ENCODE results near the gene CELF2.
A peak's percentile ranks its signal among the peaks of the same experiment; 100 is the strongest.

Gene CELF2

DNA sequence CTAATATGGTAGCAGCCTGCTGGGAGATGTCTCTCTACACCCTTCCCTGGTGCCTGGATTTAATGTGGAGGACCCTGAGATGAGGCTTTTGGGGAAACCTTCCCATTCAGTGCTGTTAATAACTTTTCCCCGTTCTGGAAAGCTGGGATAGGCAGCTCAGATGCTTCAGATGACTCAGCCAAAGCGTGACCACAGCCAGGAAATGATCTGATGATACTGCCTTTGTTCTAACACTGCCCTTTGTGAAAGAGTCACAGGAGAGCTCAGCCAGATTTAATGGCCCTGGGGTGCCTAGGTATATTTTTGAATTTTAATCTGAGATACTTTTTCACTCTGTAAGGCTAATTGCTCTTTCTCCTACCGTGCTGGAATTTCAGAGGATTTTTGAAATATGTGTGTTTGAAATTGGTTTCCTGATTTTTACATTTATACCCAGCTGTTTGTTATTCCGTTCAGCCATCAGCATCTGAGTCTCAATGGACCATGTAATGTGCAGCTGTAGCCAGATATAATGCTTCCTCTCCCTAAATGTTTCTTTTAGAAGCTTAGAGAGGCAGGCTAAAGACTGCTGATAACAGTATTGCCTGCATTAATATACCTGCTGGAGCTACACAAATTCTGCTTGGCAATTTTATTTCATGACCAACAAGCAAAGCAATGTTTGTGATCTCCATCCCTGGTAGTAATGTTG, 17.8 kb downstream of the CELF2 start:
- no peak overlapping the region for H4K91ac ChIP-seq (ENCODE audit: low read depth, low read length)
- no peak overlapping the region for H4K8ac ChIP-seq (ENCODE audit: low read depth, low read length)
- no peaks in the 10 kb centered on the region for H3K36me3 ChIP-seq (ENCODE audit: control insufficient read depth in 1 of 2, insufficient read depth in 2 of 2, low read length in 2 of 2)
- H3K27me3 ChIP-seq (ENCODE audit: insufficient read depth, low read length), result no peaks in the 10 kb centered on the region
- H3K79me2 ChIP-seq (ENCODE audit: control insufficient read depth, insufficient read depth, low read length, poor library complexity), result no peaks in the 10 kb centered on the region
- no peaks in the 10 kb centered on the region for H3K4me1 ChIP-seq (ENCODE audit: control insufficient read depth in 1 of 2, insufficient read depth in 2 of 2, low read length in 2 of 2)
- H3K9ac ChIP-seq (ENCODE audit: low read length), result no peak overlapping the region
- no peak overlapping the region for H2AFZ ChIP-seq (ENCODE audit: insufficient read depth, low read length, poor library complexity)
- H2BK120ac ChIP-seq (ENCODE audit: insufficient read depth, low read length, poor library complexity), result no peak overlapping the region
- H2BK12ac ChIP-seq (ENCODE audit: low read length), result no peak overlapping the region
- H3K79me1 ChIP-seq (ENCODE audit: low read length), result no peaks in the 10 kb centered on the region
- H3K4ac ChIP-seq (ENCODE audit: low read depth, low read length), result no peak overlapping the region
- no peak overlapping the region for H3K23ac ChIP-seq (ENCODE audit: low read length)
- no peak overlapping the region for H2AK5ac ChIP-seq (ENCODE audit: low read length)
- no peak overlapping the region for H3K18ac ChIP-seq (ENCODE audit: low read length)
- H3K27ac ChIP-seq (ENCODE audit: low read depth, low read length), result no peak overlapping the region
- no peak overlapping the region for H3K4me3 ChIP-seq (ENCODE audit: low read depth, low read length)
- no peaks in the 10 kb centered on the region for H3K9me3 ChIP-seq (ENCODE audit: insufficient read depth, low read depth, low read length)
- no peak for DNase-seq
- no peak overlapping the region for H2BK5ac ChIP-seq (ENCODE audit: low read depth, low read length, poor library complexity)
- H4K12ac ChIP-seq (ENCODE audit: low read depth, low read length), result no peak overlapping the region
- H3K14ac ChIP-seq (ENCODE audit: low read length), result no peak overlapping the region
- WGBS (ENCODE audit: extremely low coverage, insufficient coverage, insufficient read length), result no CpG with 5 or more reads among the region's 4 CpGs
- no peak overlapping the region for H3K4me2 ChIP-seq (ENCODE audit: low read length)

DNA sequence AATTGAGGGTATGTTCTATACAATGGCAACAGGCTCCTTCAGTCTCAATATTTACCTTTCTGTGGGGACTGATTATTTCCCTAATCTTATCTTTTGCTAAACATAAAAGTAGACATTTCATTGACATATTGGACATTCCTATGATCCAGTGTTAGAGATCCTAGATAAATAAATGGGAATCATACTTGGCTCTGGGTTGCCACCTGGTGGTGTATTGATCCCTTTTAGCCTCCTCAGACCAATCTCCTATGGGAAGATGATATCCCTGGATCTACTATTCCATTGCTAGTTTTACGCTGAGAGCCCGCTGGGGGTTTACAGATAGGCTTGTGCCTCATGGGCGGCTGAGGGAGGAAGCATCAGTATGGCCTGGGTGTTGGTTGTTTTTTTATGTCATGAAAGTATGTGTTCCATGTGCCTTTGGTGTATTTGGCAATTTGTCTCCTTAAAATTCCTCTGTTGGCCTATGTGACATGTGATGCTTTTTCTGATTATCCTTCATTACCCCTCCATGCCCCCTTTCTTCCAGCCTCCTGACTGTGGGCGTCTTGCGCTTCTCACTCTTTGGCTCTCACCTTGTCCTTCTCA, 18.8 kb downstream of the CELF2 start:
- WGBS (ENCODE audit: extremely low coverage, insufficient coverage, insufficient read length), result no CpG with 5 or more reads among the region's 5 CpGs
- Histone ChIP-seq H3K18ac (ENCODE audit: low read length) (no peak overlapping the region), H4K91ac (ENCODE audit: low read depth, low read length) (no peak overlapping the region)

DNA sequence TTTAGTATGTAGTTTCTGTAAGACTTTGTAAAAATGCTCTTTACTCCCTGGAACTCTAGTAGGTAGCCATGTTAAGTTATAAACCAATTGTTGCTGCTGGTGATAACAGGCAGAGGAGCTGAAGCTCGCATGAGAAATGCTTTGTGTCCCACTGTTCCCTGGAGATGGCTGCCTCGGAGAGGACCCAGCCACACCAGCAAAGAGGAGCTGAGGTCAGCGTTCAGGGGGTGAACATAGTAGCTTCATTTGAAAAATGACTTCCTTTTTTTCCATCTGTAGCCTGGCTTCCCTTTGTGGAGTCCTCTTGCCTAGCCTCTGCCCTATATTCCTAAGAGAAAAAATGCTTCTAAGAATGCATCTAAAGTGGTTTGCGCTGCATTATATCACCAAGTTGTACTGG, 20.3 kb downstream of the CELF2 start:
- no peaks in the 10 kb centered on the region for H3K79me1 ChIP-seq (ENCODE audit: low read length)
- no peaks in the 10 kb centered on the region for H3K9me3 ChIP-seq (ENCODE audit: insufficient read depth, low read depth, low read length)
- H4K8ac ChIP-seq (ENCODE audit: low read depth, low read length), result no peak overlapping the region
- H3K14ac ChIP-seq (ENCODE audit: low read length), result no peak overlapping the region
- H2AK5ac ChIP-seq (ENCODE audit: low read length), result no peak overlapping the region
- H3K9ac ChIP-seq (ENCODE audit: low read length), result no peak overlapping the region
- no peak overlapping the region for H3K4me3 ChIP-seq (ENCODE audit: low read depth, low read length)
- no peak overlapping the region for H3K23ac ChIP-seq (ENCODE audit: low read length)
- no peak overlapping the region for H3K27ac ChIP-seq (ENCODE audit: low read depth, low read length)
- H3K36me3 ChIP-seq (ENCODE audit: control insufficient read depth in 1 of 2, insufficient read depth in 2 of 2, low read length in 2 of 2), result no peaks in the 10 kb centered on the region
- no peak overlapping the region for H4K91ac ChIP-seq (ENCODE audit: low read depth, low read length)
- WGBS (ENCODE audit: extremely low coverage, insufficient coverage, insufficient read length), result no CpG with 5 or more reads among the region's 4 CpGs
- H2BK12ac ChIP-seq (ENCODE audit: low read length), result no peak overlapping the region
- no peak overlapping the region for H3K4me2 ChIP-seq (ENCODE audit: low read length)
- no peak overlapping the region for H4K12ac ChIP-seq (ENCODE audit: low read depth, low read length)
- H3K79me2 ChIP-seq (ENCODE audit: control insufficient read depth, insufficient read depth, low read length, poor library complexity), result no peaks in the 10 kb centered on the region
- no peak for DNase-seq
- no peak overlapping the region for H3K18ac ChIP-seq (ENCODE audit: low read length)
- H2BK120ac ChIP-seq (ENCODE audit: insufficient read depth, low read length, poor library complexity), result no peak overlapping the region
- H3K27me3 ChIP-seq (ENCODE audit: insufficient read depth, low read length), result no peaks in the 10 kb centered on the region
- H3K4ac ChIP-seq (ENCODE audit: low read depth, low read length), result no peak overlapping the region
- peak overlapping the region; percentile 35 for H2AFZ ChIP-seq (ENCODE audit: insufficient read depth, low read length, poor library complexity)
- H3K4me1 ChIP-seq (ENCODE audit: control insufficient read depth in 1 of 2, insufficient read depth in 2 of 2, low read length in 2 of 2), result no peaks in the 10 kb centered on the region
- no peak overlapping the region for H2BK5ac ChIP-seq (ENCODE audit: low read depth, low read length, poor library complexity)

More for the DNA sequence above, 18.8 kb downstream of the CELF2 start:
- Histone ChIP-seq H3K9ac (ENCODE audit: low read length) (no peak overlapping the region), H3K23ac (ENCODE audit: low read length) (no peak overlapping the region), H2AFZ (ENCODE audit: insufficient read depth, low read length, poor library complexity) (no peak overlapping the region), H2BK5ac (ENCODE audit: low read depth, low read length, poor library complexity) (no peak overlapping the region), H4K12ac (ENCODE audit: low read depth, low read length) (no peak overlapping the region), H4K8ac (ENCODE audit: low read depth, low read length) (no peak overlapping the region), H3K79me1 (ENCODE audit: low read length) (no peaks in the 10 kb centered on the region), H3K14ac (ENCODE audit: low read length) (no peak overlapping the region), H3K4me2 (ENCODE audit: low read length) (no peak overlapping the region), H2BK120ac (ENCODE audit: insufficient read depth, low read length, poor library complexity) (no peak overlapping the region), H3K4me3 (ENCODE audit: low read depth, low read length) (no peak overlapping the region), H3K9me3 (ENCODE audit: insufficient read depth, low read depth, low read length) (no peaks in the 10 kb centered on the region), H3K27me3 (ENCODE audit: insufficient read depth, low read length) (no peaks in the 10 kb centered on the region), H3K4ac (ENCODE audit: low read depth, low read length) (no peak overlapping the region), H3K27ac (ENCODE audit: low read depth, low read length) (no peak overlapping the region), H2BK12ac (ENCODE audit: low read length) (no peak overlapping the region), H3K4me1 (ENCODE audit: control insufficient read depth in 1 of 2, insufficient read depth in 2 of 2, low read length in 2 of 2) (no peaks in the 10 kb centered on the region), H3K36me3 (ENCODE audit: control insufficient read depth in 1 of 2, insufficient read depth in 2 of 2, low read length in 2 of 2) (no peaks in the 10 kb centered on the region), H2AK5ac (ENCODE audit: low read length) (no peak overlapping the region), H3K79me2 (ENCODE audit: control insufficient read depth, insufficient read depth, low read length, poor library complexity) (no peaks in the 10 kb centered on the region)
- DNase-seq, result peak in 1 of 2 donors; percentile 18

DNA sequence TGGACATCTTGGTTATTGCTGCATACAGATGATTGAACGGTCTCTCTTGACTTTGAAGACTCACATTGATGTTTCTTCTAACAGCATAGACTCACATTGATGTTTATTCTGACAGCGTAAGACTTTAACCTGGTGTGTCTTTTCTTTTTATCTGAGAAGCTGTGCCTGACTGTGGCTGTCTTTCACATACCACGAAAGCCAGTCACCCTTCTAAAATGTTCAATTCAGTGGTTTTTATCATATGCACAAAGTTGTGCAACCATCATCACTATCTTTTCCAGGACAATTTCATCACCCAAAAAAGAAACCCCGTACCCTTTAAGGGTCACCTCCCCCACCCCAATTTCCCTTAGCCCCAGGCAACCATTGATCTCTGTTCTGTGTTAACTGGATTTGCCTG, 24.7 kb downstream of the CELF2 start:
- Histone ChIP-seq H3K14ac (ENCODE audit: low read length) (no peak overlapping the region), H2AFZ (ENCODE audit: insufficient read depth, low read length, poor library complexity) (no peak overlapping the region), H4K91ac (ENCODE audit: low read depth, low read length) (no peak overlapping the region), H3K4me2 (ENCODE audit: low read length) (no peak overlapping the region), H3K79me2 (ENCODE audit: control insufficient read depth, insufficient read depth, low read length, poor library complexity) (no peaks in the 10 kb centered on the region), H3K4ac (ENCODE audit: low read depth, low read length) (no peak overlapping the region), H3K27ac (ENCODE audit: low read depth, low read length) (no peak overlapping the region), H4K12ac (ENCODE audit: low read depth, low read length) (no peak overlapping the region), H3K4me1 (ENCODE audit: control insufficient read depth in 1 of 2, insufficient read depth in 2 of 2, low read length in 2 of 2) (no peaks in the 10 kb centered on the region), H3K9me3 (ENCODE audit: insufficient read depth, low read depth, low read length) (peaks cover 3% of the 10 kb centered on the region), H4K8ac (ENCODE audit: low read depth, low read length) (no peak overlapping the region), H3K9ac (ENCODE audit: low read length) (no peak overlapping the region), H2AK5ac (ENCODE audit: low read length) (no peak overlapping the region), H3K18ac (ENCODE audit: low read length) (no peak overlapping the region), H3K27me3 (ENCODE audit: insufficient read depth, low read length) (no peaks in the 10 kb centered on the region), H3K79me1 (ENCODE audit: low read length) (no peaks in the 10 kb centered on the region), H2BK120ac (ENCODE audit: insufficient read depth, low read length, poor library complexity) (no peak overlapping the region), H3K4me3 (ENCODE audit: low read depth, low read length) (no peak overlapping the region), H2BK12ac (ENCODE audit: low read length) (no peak overlapping the region), H2BK5ac (ENCODE audit: low read depth, low read length, poor library complexity) (no peak overlapping the region), H3K36me3 (ENCODE audit: control insufficient read depth in 1 of 2, insufficient read depth in 2 of 2, low read length in 2 of 2) (no peaks in the 10 kb centered on the region), H3K23ac (ENCODE audit: low read length) (no peak overlapping the region)
- DNase-seq, result no peak
- WGBS (ENCODE audit: extremely low coverage, insufficient coverage, insufficient read length), result no CpG with 5 or more reads among the region's 4 CpGs

All from trophoblast cell (in vitro differentiated cells and primary cell).